Mucosa of rectum (tissue), 2 donors: ENCODE results near the gene CDKAL1.

Experiments
- H3K27ac ChIP-seq, 2 donors: one replicate each; pipeline ENCODE4 v1.7.0; 2013; ENCODE audit warnings: inconsistent platforms in 2 of 2, low read depth in 2 of 2, low read length in 2 of 2
- H3K27me3 ChIP-seq, 2 donors: one replicate each; pipeline ENCODE4 v1.7.0; 2013; ENCODE audit warnings: low read length in 2 of 2; ENCODE audit not compliant: control insufficient read depth in 2 of 2, insufficient read depth in 2 of 2
- H3K36me3 ChIP-seq, 2 donors: one replicate each; pipeline ENCODE4 v1.7.0; 2013; ENCODE audit warnings: low read length in 2 of 2; ENCODE audit not compliant: control insufficient read depth in 2 of 2, insufficient read depth in 2 of 2
- H3K4me1 ChIP-seq, 2 donors: one replicate each; pipeline ENCODE4 v1.7.0; 2013; ENCODE audit warnings: low read length in 2 of 2, mild to moderate bottlenecking in 1 of 2; ENCODE audit not compliant: control insufficient read depth in 2 of 2, insufficient read depth in 2 of 2
- H3K4me3 ChIP-seq, 2 donors: one replicate each; pipeline ENCODE4 v1.7.0; 2013; ENCODE audit warnings: low read length in 2 of 2
- H3K9ac ChIP-seq, 2 donors: one replicate each; pipeline ENCODE4 v1.7.0; 2013; ENCODE audit warnings: low read length in 2 of 2, low read depth in 1 of 2, mild to moderate bottlenecking in 1 of 2
- H3K9me3 ChIP-seq, 2 donors: one replicate each; pipeline ENCODE4 v1.7.0; 2013; ENCODE audit warnings: low read length in 2 of 2; ENCODE audit not compliant: control insufficient read depth in 2 of 2
- donor health status: healthy.
- donor health status: Normal muscosa, but diverticular disease.

The CDKAL1 gene

DNA sequence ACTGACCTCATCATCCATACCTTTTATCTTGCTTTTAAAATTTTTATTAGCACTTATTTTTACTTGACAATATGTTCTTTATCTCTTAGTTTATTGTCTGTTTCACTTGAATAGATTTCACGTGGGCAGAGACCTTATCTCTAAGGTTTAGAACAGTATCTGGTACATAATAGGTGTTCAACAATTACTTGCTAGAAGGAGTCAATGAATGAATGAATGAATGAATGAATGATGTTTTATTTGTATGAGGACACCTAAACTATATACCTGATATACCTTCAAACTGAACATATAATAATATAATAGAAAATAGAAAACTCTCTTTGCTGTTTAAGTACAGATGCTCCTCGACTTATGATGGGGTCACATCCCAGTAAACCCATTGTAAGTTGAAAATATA lies 412.6 kb downstream of the CDKAL1 start:
- H3K4me3 ChIP-seq: no peak overlapping the region

DNA sequence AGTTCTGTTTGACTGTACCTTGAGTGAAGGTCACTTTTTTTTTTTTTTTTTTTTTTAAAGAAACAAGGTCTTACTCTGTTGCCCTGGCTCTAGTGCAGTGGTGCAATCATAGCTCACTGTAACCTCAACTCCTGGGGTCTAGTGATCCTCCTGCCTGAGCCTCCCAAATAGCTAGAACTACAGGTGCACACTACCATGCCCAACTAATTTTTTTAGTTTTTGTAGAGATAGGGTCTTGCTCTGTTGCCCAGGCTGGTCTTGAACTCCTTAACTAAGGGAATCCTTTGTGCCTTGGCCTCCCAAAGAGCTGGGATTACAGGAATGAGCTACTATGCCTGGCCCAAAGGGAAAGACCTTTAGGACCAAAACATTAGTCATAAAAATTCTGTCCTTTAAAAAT lies 413.7 kb downstream of the CDKAL1 start:
- H3K27ac ChIP-seq: no peak overlapping the region
- H3K36me3 ChIP-seq: no peaks in the 10 kb centered on the region
- H3K27me3 ChIP-seq: no peaks in the 10 kb centered on the region
- H3K4me3 ChIP-seq: no peak overlapping the region
- no peak overlapping the region for H3K9ac ChIP-seq
- H3K4me1 ChIP-seq: no peaks in the 10 kb centered on the region
- H3K9me3 ChIP-seq: no peaks in the 10 kb centered on the region

More for the DNA sequence above, 412.6 kb downstream of the CDKAL1 start:
- H3K36me3 ChIP-seq: no peaks in the 10 kb centered on the region
- no peaks in the 10 kb centered on the region for H3K27me3 ChIP-seq
- H3K4me1 ChIP-seq: no peaks in the 10 kb centered on the region
- H3K9me3 ChIP-seq: no peaks in the 10 kb centered on the region
- H3K9ac ChIP-seq: no peak overlapping the region
- H3K27ac ChIP-seq: no peak overlapping the region

- no peaks in the 10 kb centered on the region for H3K9me3 ChIP-seq
- no peaks in the 10 kb centered on the region for H3K27me3 ChIP-seq
- no peaks in the 10 kb centered on the region for H3K36me3 ChIP-seq
- no peak overlapping the region for H3K27ac ChIP-seq
- no peak overlapping the region for H3K4me3 ChIP-seq
- H3K4me1 ChIP-seq: no peaks in the 10 kb centered on the region
- H3K9ac ChIP-seq: no peak overlapping the region
Observed at GRCh38 chr6:20948556-20948955, 414.3 kb downstream of the CDKAL1 start.

- Histone ChIP-seq H3K9ac (no peak overlapping the region), H3K27ac (no peak overlapping the region), H3K36me3 (no peaks in the 10 kb centered on the region), H3K9me3 (no peaks in the 10 kb centered on the region), H3K4me1 (no peaks in the 10 kb centered on the region), H3K27me3 (no peaks in the 10 kb centered on the region), H3K4me3 (no peak overlapping the region)
Observed at GRCh38 chr6:20949138-20949537, 414.9 kb downstream of the CDKAL1 start.

- no peak overlapping the region for H3K27ac ChIP-seq
Observed at GRCh38 chr6:20952699-20953474, 418.6 kb downstream of the CDKAL1 start.

DNA sequence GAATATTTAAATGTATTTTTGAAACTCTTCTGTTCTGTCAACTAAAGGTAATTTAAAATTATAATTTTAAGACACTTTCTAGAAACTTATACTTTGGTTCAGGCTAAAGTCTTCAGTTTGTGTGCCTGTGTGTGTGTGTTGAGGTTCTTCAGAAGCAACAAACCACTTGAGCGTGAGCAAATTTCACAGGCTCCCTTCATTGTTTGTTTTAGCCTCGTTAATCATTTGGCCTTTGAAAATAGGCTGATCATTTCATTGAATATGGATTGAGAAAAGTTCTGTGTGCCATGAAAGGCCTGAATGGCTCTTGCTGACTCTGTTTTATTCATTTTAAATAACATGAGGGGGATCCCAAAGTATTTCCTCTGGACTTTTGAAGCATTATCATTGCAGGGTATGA lies 420.1 kb downstream of the CDKAL1 start:
- Histone ChIP-seq H3K36me3 (peaks cover 0 to 7% of the 10 kb centered on the region in 2 donors), H3K4me1 (no peaks in the 10 kb centered on the region), H3K9ac (no peak overlapping the region), H3K4me3 (no peak overlapping the region), H3K27me3 (no peaks in the 10 kb centered on the region), H3K27ac (no peak overlapping the region), H3K9me3 (no peaks in the 10 kb centered on the region)

More at GRCh38 chr6:20952699-20953474, 418.6 kb downstream of the CDKAL1 start:
- Histone ChIP-seq H3K9ac (no peak overlapping the region), H3K27me3 (no peaks in the 10 kb centered on the region), H3K4me1 (no peaks in the 10 kb centered on the region), H3K36me3 (peaks cover 0 to 5% of the 10 kb centered on the region in 2 donors), H3K9me3 (no peaks in the 10 kb centered on the region), H3K4me3 (no peak overlapping the region)

DNA sequence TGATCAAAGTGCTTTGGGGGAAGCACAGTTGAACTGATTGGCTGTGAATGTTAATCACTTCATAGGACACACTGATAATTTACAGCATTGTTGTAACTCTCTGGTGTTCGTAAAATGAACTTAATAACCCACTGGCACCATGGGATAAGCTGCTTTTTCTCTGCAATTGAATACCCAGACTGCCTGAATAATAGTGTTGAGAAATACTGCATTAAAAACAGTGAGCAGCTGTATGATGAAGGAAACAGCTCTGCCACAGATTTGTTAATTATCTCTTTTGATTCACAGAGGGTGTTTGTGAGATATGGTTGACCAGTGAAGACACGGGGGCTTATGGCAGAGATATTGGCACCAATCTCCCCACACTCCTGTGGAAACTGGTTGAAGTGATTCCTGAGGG lies 420.9 kb downstream of the CDKAL1 start:
- Histone ChIP-seq H3K4me3 (no peak overlapping the region), H3K36me3 (peaks cover 0 to 7% of the 10 kb centered on the region in 2 donors), H3K4me1 (no peaks in the 10 kb centered on the region), H3K27me3 (no peaks in the 10 kb centered on the region), H3K9ac (no peak overlapping the region), H3K9me3 (no peaks in the 10 kb centered on the region), H3K27ac (no peak overlapping the region)

GRCh38 chr6:20955751-20956150 lies 421.5 kb downstream of the CDKAL1 start:
- H3K27me3 ChIP-seq: no peaks in the 10 kb centered on the region
- H3K4me1 ChIP-seq: no peaks in the 10 kb centered on the region
- H3K9ac ChIP-seq: no peak overlapping the region
- no peak overlapping the region for H3K4me3 ChIP-seq
- H3K27ac ChIP-seq: no peak overlapping the region
- no peaks in the 10 kb centered on the region for H3K9me3 ChIP-seq
- H3K36me3 ChIP-seq: peaks cover 0 to 7% of the 10 kb centered on the region in 2 donors

GRCh38 chr6:20960067-20960466 lies 425.8 kb downstream of the CDKAL1 start:
- peaks cover 0 to 7% of the 10 kb centered on the region in 2 donors for H3K36me3 ChIP-seq
- H3K4me1 ChIP-seq: no peaks in the 10 kb centered on the region
- H3K9me3 ChIP-seq: no peaks in the 10 kb centered on the region
- H3K27ac ChIP-seq: no peak overlapping the region
- H3K4me3 ChIP-seq: no peak overlapping the region
- no peaks in the 10 kb centered on the region for H3K27me3 ChIP-seq
- H3K9ac ChIP-seq: no peak overlapping the region

- H3K9ac ChIP-seq: no peak overlapping the region
- H3K4me1 ChIP-seq: no peaks in the 10 kb centered on the region
- H3K27ac ChIP-seq: no peak overlapping the region
- H3K9me3 ChIP-seq: no peaks in the 10 kb centered on the region
- no peaks in the 10 kb centered on the region for H3K36me3 ChIP-seq
- no peak overlapping the region for H3K4me3 ChIP-seq
- H3K27me3 ChIP-seq: no peaks in the 10 kb centered on the region
Observed at GRCh38 chr6:20965276-20965675, 431.0 kb downstream of the CDKAL1 start.
